B cell (primary cell): ENCODE measurements around the gene NECTIN1. TPM values are rescaled to one million over a fixed set of nuclear protein-coding genes. Genes with fewer than 3 reads are reported as not detected.

Experiments
- ATAC-seq: fragments of 200-7000 bp; cut with Tn5 transposase; one replicate; pipeline ENCODE4 v1.10.0; 2021; ENCODE audit warnings: low read depth, mild to moderate bottlenecking, moderate number of reproducible peaks, moderate library complexity
- CTCF ChIA-PET: fragments of 350-600 bp; sonication (Branson Sonifier 250); formaldehyde crosslinking; loops from one replicate; lab custom pipeline; 2021; ENCODE audit warnings: antibody characterized with exemption, inconsistent platforms; lab: Charles Lee
- POLR2A ChIA-PET: fragments of 350-600 bp; sonication (Branson Sonifier 250); formaldehyde crosslinking; loops from one replicate; lab custom pipeline; 2021; ENCODE audit warnings: antibody characterized with exemption; lab: Charles Lee
- DNase-seq: peaks from one replicate; pipeline ENCODE4 v3.0.0; 2013
- H2AFZ ChIP-seq: 2 replicates; pipeline ENCODE4 v1.6.1; 2012; ENCODE audit warnings: mild to moderate bottlenecking, low read depth, low read length; ENCODE audit not compliant: insufficient read depth, poor library complexity, severe bottlenecking
- H3K27ac ChIP-seq, 2 donors: 1 replicate in 1 of 2; 2 replicates in 1 of 2; pipeline ENCODE4 v1.5.1; 2012 to 2013; ENCODE audit warnings: low read length in 2 of 2, mild to moderate bottlenecking in 2 of 2, moderate library complexity in 1 of 2
- H3K27me3 ChIP-seq, 4 experiments: fragments of 200-600 bp in 1 of 4; sonication (generic) in 1 of 4; replicated peaks in 1 of 4; 1 replicate in 2 of 4; 2 replicates in 2 of 4; pipeline versions ENCODE4 v1.6.1 to v1.7.0; 2013 to 2016; ENCODE audit warnings: low read length in 3 of 4, mild to moderate bottlenecking in 2 of 4, mixed read lengths in 1 of 4, moderate library complexity in 1 of 4; ENCODE audit not compliant: insufficient read depth in 4 of 4, control insufficient read depth in 3 of 4; ENCODE audit errors: control extremely low read depth in 1 of 4
- H3K36me3 ChIP-seq, 2 experiments: replicated peaks in 1 of 2; 1 replicate in 1 of 2; 2 replicates in 1 of 2; pipeline versions ENCODE4 v1.6.1 to v1.7.1; 2013; ENCODE audit warnings: low read length in 1 of 2; ENCODE audit not compliant: insufficient read depth in 2 of 2, control insufficient read depth in 1 of 2; ENCODE audit errors: control extremely low read depth in 1 of 2, extremely low read depth in 1 of 2
- H3K4me1 ChIP-seq, 2 donors: fragments of 200-600 bp in 1 of 2; sonication (generic) in 1 of 2; 1 replicate in 1 of 2; 2 replicates in 1 of 2; pipeline versions ENCODE4 v1.5.1 to v1.6.1; 2013 to 2017; ENCODE audit warnings: low read length in 2 of 2; ENCODE audit not compliant: control insufficient read depth in 2 of 2, insufficient read depth in 2 of 2
- H3K4me2 ChIP-seq: replicated peaks from 2 replicates; pipeline ENCODE3; 2012; ENCODE audit warnings: mild to moderate bottlenecking, low read depth, low read length; ENCODE audit not compliant: poor library complexity, severe bottlenecking
- H3K4me3 ChIP-seq, 5 experiments: fragments of 200-600 bp in 1 of 5; sonication (generic) in 1 of 5; 1 replicate in 3 of 5; 2 replicates in 2 of 5; pipeline versions ENCODE4 v1.5.1 to v1.7.0; 2011 to 2016; ENCODE audit warnings: low read length in 4 of 5, mild to moderate bottlenecking in 4 of 5, low read depth in 2 of 5, control low read depth in 1 of 5, moderate library complexity in 1 of 5; ENCODE audit not compliant: insufficient read depth in 1 of 5; ENCODE audit errors: control extremely low read depth in 1 of 5, extremely low read depth in 1 of 5
- H3K79me2 ChIP-seq: fragments of 200-600 bp; sonication (generic); one replicate; pipeline ENCODE4 v1.6.0; 2016; ENCODE audit warnings: low read length; ENCODE audit not compliant: control insufficient read depth, insufficient read depth
- H3K9ac ChIP-seq: fragments of 200-600 bp; sonication (generic); 2 replicates; pipeline ENCODE4 v1.6.1; 2017; ENCODE audit warnings: mild to moderate bottlenecking, low read length, moderate library complexity
- H3K9me3 ChIP-seq, 3 donors: one replicate each; pipeline versions ENCODE4 v1.6.1 to v1.7.1; 2013; ENCODE audit warnings: low read length in 2 of 3; ENCODE audit not compliant: control insufficient read depth in 2 of 3, insufficient read depth in 1 of 3; ENCODE audit errors: control extremely low read depth in 1 of 3
- H4K20me1 ChIP-seq: 2 replicates; pipeline ENCODE4 v1.6.0; 2012; ENCODE audit warnings: mild to moderate bottlenecking, low read length; ENCODE audit not compliant: insufficient read depth, control insufficient read depth, poor library complexity, severe bottlenecking
- H3K27ac Mint-ChIP-seq: one replicate; pipeline ENCODE4 v1.8.0; 2021; ENCODE audit warnings: mixed read lengths
- H3K27me3 Mint-ChIP-seq: one replicate; pipeline ENCODE4 v1.8.0; 2021; ENCODE audit warnings: mixed read lengths
- H3K4me1 Mint-ChIP-seq: one replicate; pipeline ENCODE4 v1.8.0; 2021; ENCODE audit warnings: mixed read lengths
- H3K4me3 Mint-ChIP-seq: one replicate; pipeline ENCODE4 v1.8.0; 2021; ENCODE audit warnings: mixed read lengths
- H3K9me3 Mint-ChIP-seq: one replicate; pipeline ENCODE4 v1.8.0; 2022; ENCODE audit warnings: mixed read lengths; ENCODE audit not compliant: insufficient read depth
- CTCF ChIP-seq: fragments of 200-600 bp; IDR thresholded peaks from one replicate; pipeline ENCODE4 v1.8.0; 2022; ENCODE audit warnings: antibody characterized with exemption, mild to moderate bottlenecking
- EZH2 ChIP-seq: IDR thresholded peaks from 2 replicates; pipeline ENCODE4 v1.6.1; 2012; ENCODE audit warnings: borderline replicate concordance, low read depth, mild to moderate bottlenecking, moderate library complexity, low read length; ENCODE audit not compliant: insufficient read depth, poor library complexity, severe bottlenecking
- WGBS: methylation state at CpG from one replicate; pipeline ENCODE4 v1.1.5; 2013; ENCODE audit warnings: missing lambda C conversion rate; ENCODE audit not compliant: insufficient coverage; 5-methylcytosine and 5-hydroxymethylcytosine counted together
- intact Hi-C: fragments of 100-400 bp; cut with micrococcal nuclease; formaldehyde crosslinking; loops from one replicate; pipeline ENCODE4 v1.10.0; 2022
- polyA plus RNA-seq: library from polyadenylated mRNA; depleted of rRNA; stranded (reverse); fragments of >200 nt; gene quantifications from 2 replicates; pipeline ENCODE4 v1.2.3, GENCODE V29; 2012
- total RNA-seq, 2 donors: library from RNA; stranded (reverse); fragments of 120-200 nt in 1 of 2; gene quantifications; 1 replicate in 1 of 2; 2 replicates in 1 of 2; pipeline versions ENCODE4 v1.2.3 to v1.2.4, GENCODE V29; 2013 to 2022

The NECTIN1 gene
- total and polyA plus RNA-seq, 2 donors (not counting 1 experiment from before 2014, with no cell fraction given) = 2.1 to 3.9 TPM

GRCh38 chr11:119772076-119772475 is 43.1 kb upstream of the NECTIN1 start:
- Histone ChIP-seq H3K27ac (no peak overlapping the region), H3K9me3 (peaks cover 0 to 4% (median 2%) of the 10 kb centered on the region in 3 donors), H4K20me1 (no peaks in the 10 kb centered on the region), H3K9ac (no peak overlapping the region), H3K4me3 (no peak overlapping the region), H3K4me2 (no peak overlapping the region), H3K79me2 (no peaks in the 10 kb centered on the region), H3K4me1 (no peaks in the 10 kb centered on the region), H3K27me3 (no peaks in the 10 kb centered on the region), H3K36me3 (no peaks in the 10 kb centered on the region), H2AFZ (no peak overlapping the region)
- peaks cover 3% of the 10 kb centered on the region for H3K9me3 Mint-ChIP-seq
- H3K4me3 Mint-ChIP-seq = no peak overlapping the region
- H3K27me3 Mint-ChIP-seq = peaks cover 37% of the 10 kb centered on the region
- POLR2A ChIA-PET = no interaction called here
- H3K27ac Mint-ChIP-seq = no peak overlapping the region
- DNase-seq = no peak
- CTCF ChIA-PET = no interaction called here
- intact Hi-C loops = no loop called here
- TF ChIP-seq EZH2 = no peak
- TF ChIP-seq CTCF = no peak
- no peaks in the 10 kb centered on the region for H3K4me1 Mint-ChIP-seq
- no peak for ATAC-seq

GRCh38 chr11:119771172-119771770 is 42.3 kb upstream of the NECTIN1 start:
- intact Hi-C loops = no loop called here
- no peak for ATAC-seq
- peaks cover 5% of the 10 kb centered on the region for H3K9me3 Mint-ChIP-seq

More at GRCh38 chr11:119771172-119771770, 42.3 kb upstream of the NECTIN1 start:
- no peak overlapping the region for H3K9ac ChIP-seq
- TF ChIP-seq CTCF (no peak), EZH2 (no peak)
- DNase-seq = no peak
- Mint-ChIP-seq H3K4me3 (no peak overlapping the region), H3K27me3 (peaks cover 32% of the 10 kb centered on the region), H3K27ac (no peak overlapping the region), H3K4me1 (no peaks in the 10 kb centered on the region)
- H2AFZ ChIP-seq = no peak overlapping the region
- H3K27ac ChIP-seq = no peak overlapping the region
- H3K9me3 ChIP-seq = peaks cover 0 to 6% (median 2%) of the 10 kb centered on the region in 3 donors
- no peaks in the 10 kb centered on the region for H3K79me2 ChIP-seq
- CTCF ChIA-PET = interaction anchor here (1.0 kb wide), 2 partner anchors 9 to 42 kb away, joined by 3 to 5 read pairs; partner anchors contain the start of gene NECTIN1
- no peaks in the 10 kb centered on the region for H3K36me3 ChIP-seq
- no peaks in the 10 kb centered on the region for H3K27me3 ChIP-seq
- POLR2A ChIA-PET = no interaction called here
- 97% methylated on average over 3 of the region's 9 CpGs for WGBS
- H3K4me3 ChIP-seq = no peak overlapping the region
- no peak overlapping the region for H3K4me2 ChIP-seq
- no peaks in the 10 kb centered on the region for H3K4me1 ChIP-seq
- no peaks in the 10 kb centered on the region for H4K20me1 ChIP-seq
